DMS79 treated with DMSO at 0.1 percent for 48 hours (cell line): ENCODE measurements around the gene CIB2.

ENCODE experiments used
- DNase-seq: peaks from one replicate; lab custom pipeline; 2025; lab: John Stamatoyannopoulos, UW

Gene CIB2

DNA sequence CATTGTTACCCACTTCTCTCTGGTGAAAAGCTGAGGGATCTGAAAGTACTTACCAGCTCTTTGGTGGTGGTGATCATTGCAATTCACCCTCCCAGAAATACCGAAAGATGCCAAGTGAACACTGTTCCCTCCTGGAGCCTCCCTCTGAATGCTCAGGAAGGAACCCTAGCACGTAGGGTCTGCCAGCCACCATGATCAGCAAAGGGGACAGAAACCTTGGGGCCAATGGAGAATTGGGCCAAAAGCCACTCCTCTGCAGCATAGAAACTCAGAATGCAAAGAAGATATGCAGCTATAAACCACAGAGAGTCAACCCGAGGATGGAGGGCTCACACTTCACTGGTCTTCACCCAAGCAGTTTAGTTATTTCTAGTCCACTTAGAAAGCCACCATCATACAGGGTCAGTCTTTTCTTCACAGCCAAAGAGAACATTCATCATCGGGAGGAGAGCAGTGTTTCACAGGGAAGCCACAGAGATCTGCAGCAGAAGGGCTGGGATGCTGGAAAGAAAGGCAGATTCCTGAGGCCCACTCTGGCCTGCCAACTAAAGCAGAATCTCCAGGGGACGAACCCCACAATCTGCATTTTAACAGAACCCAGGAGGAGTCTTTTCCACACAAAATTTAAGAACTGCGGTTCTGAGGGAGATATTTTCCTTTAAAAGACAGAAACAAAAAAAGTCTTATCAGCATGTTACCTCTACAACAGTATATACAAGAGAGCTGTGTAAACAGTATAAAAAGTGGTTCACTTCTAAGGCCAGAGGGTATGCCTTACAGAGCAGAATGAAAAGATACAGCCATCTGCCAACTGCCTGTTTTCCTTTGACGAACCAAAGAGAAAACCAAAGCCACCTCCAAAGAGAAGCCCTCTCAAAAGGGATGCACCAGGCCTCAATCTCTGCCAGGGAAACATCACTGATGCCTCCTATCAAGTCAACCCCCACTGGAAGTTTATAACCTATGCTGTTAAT is 65.0 kb downstream of the CIB2 start:
- DNase-seq: no peak

DNA sequence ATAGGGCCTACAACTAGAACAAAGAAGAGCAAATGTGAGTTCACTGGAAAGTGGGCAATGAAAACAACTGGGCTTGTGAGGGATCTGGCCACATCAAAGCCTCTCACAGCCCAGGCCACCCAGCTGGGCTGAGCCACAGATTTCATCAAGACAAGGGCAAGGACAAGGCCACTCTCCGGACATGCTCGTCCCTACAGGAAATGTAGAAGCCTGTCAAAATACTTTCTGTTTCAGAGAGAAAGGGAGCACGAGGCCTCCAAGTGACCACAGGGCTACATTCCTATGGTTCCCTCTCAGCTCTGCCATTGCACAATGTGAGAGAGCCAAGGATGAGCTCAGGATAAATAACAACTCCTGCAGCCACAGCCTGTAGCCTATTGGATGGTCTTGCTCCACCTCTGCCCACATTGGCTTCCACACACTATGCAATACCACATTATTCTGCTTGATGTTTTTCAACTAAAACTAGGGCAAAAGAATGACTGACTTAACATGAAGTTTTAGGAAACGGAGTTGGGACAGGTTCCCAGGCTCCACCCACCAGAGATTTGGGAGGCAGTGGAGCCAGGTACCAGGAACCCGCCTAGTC is 65.9 kb downstream of the CIB2 start:
- DNase-seq: no peak

DNA sequence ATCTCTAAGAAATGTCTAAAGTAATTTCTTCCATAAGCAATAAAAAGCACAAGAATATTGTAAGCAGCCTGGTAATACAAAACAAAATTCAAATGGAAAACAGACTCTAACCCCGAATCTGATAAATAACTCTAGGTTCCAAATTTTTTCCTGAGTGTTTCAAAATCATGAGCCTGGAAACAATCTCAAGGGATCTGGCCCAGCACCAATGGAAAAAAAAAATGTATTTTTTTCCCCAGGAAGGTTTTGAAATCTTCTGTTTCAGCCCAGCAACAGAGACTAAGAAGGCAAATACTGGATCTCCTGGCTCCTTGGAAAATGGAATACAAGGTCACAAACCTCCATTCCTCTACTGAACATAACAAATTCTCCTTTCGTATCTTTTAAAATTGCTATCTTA is 66.7 kb downstream of the CIB2 start:
- DNase-seq: no peak

DNA sequence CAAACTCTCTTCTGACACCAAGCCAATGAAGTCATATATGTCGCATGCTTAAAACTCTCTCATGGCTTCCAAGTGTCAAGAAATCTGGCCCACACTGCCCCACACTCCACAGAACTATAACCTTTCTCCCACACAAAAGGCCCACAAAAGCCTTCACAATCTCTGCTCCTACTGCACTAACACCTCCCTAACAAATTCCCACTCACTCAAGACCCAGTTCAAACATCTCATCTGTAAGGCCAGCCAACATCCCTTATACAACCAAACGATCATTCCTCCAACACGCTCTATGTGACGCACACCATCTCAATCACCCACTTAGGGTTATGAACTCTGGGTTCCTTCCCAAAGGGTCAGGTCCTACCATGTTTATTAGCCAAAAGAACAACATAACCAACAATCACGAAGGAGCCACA is 67.3 kb downstream of the CIB2 start:
- no peak for DNase-seq

DNA sequence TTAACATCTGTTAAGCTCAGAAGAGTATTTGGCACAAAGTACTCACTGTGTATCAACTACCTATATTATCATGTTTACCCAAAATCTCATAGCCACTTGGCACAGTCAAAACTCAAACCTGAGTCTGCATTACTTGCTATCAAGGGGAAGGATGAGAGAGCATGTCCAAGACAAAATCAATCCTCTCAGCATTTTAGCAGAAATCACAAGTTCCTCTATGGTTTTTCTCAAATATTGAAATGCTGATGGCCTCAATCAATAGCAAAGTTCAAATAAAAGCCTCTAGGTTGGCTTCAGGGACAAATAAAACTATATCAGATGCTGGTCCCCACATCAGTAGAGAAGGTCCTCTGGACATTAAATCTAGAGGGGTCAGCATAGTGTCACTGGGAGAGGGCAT is 68.0 kb downstream of the CIB2 start:
- DNase-seq: no peak

DNA sequence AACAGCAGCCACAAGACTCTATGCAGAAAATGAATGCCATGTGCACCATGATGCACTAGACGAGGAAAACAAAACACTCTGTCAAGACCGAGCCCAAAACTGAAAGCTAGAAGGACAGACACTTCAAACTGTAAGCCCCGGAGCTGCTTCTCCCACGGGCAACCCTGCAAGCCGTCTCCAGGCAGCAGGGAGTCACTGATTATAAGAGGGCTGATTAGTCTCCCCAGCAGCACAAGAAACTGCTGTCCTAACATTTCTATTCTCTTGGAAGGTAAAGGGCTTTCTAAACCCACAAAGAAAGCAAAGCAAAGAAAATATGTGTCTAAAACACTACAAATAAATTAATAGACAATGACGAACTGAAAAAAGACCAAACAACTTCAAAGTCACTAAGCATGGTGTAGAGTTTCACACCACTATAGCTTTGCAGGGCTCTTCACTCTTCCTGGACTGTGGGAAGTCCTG is 69.2 kb downstream of the CIB2 start:
- peak; percentile 71 for DNase-seq

DNA sequence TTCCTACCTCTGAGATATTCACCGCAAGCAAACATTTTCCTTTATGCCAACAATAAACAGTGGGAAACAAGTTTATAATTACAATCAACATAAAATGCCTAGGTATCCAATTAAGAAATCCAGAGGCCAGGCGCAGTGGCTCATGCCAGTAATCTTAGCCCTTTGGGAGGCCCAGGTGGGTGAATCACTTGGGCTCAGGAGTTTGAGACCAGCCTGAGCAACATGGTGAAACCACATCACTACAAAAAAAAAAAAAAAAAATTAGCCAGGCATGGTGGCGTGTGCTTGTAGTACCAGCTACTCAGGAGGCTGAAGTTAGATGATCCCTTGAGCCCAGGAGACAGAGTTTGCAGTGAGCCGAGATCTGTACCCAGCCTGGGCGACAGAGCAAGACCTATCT is 71.0 kb downstream of the CIB2 start:
- no peak for DNase-seq

DNA sequence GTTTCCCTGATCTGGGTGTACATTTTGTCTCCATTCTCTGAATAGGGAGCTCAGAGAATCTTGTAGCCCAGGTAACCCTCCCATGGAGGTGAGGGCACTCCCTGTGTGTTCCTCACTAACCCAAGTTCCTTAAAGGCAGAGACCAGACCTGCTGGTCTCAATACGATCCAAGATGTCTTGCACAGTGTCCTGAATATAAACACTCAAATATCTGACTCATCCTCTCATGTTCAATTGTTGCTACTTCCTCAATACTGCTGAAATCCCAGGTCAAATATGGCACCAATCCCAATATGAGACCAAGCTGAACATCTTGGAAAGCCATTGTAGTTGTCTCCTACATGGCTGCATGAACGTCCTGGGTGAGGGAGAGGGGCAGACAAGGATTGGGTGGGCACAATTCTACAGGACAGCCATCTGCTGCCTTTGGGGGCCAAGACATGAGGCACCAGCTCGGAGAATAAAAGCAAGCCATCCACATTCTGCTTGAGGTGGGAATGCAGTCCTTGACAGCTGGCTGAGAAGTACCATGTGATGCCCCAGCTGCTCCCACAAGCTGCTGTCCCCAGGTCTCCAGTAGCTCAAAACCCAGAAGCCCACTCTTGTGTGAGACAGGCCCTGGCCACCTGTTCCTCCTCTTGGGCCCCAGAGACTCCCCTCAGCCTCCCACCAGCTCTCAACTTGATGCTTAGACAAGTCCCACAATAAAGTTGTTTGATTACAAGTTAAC is 72.0 kb downstream of the CIB2 start:
- DNase-seq: no peak

DNA sequence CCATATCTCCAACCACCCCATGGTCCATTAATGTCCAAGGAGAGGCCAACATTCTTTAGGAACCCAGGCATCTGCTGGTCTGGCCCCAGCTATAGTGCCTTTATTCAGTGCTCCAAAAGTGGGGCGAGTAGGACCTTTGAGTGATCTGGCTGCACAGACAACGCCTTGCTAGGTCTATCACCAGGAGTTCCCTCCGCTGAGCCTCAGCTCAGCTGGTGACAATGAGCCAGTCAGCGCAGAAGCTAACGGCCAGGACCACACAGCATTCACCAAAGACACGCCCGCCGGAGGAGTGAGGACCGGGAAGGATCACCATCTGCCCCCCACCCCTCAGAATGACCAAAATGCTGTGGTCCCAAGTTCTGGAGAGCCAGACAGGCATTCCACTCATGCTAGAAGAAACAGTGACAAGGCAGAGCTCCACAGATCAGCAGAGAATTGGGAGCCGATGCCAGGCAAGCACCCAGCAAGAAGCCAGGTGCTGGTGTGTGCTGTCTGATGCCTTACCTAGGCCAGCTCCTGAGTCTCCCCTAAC is 72.8 kb downstream of the CIB2 start:
- no peak for DNase-seq

DNA sequence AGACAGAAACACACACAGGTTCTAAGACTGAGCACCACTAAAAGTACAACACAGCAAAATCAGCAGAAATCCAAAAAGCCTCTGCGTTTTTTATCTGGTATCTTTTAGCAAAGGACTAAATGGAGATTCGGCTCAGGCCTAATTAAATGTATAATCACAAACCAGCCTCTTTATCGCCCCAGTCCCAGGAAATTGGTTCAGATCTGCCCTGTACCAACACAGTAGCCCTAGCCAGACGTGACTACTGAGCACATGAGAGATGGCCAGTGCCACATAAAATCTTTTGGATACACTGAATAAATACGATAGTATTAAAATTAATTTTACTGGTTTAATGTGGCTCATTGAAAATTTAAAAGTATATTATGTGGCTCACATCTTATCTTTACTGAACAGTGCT is 73.4 kb downstream of the CIB2 start:
- no peak for DNase-seq

DNA sequence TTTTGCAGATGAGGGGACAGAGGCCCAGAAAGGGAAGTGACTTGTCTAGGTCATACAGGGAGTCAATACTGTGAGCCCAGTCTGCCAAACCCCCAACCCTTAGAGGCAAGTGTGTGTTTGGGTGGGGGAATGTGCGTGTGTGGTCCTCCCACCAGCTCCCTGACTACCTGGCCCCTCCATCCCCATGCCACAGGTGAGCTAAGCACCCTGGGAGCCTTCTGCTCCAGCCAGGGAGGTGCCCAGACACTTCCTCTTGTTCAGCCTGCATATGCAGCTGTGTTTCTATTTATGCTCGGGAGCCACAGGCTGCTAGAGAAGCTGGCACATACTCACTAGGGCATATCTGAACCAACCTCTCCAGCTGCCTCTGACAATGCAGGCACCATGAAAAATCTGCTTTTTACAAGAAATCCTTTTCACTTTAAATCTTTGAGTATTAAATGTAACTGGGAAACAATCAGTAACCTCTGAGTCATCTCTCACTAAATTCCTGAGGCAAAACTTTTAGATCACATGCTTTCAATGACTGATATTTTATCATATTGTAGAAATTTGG is 74.5 kb downstream of the CIB2 start:
- no peak for DNase-seq

DNA sequence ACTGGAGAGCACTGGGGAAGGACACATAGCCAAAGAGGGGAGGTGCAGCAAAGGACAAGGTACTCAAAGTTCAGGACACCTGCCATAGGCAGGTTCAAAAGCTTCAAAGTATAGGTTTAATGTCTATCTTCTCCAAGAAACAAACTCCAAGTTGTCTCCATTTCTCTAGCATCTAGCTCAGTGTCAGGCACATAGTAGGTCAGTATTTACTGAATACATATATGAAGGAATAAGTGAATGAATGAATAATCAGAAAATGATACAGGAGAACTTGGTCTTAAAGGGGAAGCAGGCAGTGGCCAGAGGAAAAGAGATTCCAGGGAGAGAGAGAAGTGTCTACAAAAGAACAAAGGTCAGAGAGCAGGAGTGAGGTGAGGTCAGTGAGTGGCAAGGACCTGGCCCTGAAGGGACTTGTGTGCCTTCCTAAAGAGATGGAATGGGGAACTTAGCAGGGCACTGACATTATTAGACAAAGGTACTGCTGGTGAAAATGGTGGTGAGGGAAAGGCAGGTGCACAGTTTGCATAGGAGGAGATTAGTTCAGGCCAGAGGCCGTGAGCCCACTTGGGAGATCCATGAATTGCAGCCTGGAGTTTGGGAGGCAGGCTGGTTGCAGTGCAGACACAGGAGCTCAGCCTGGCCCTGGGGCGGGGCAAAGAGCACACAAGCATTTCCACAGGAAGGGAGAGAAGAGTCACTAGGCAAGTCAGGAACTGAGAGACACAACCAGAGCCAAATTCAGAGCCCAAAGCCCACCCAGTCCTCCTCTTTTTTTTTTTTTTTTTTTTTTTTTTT is 75.1 kb downstream of the CIB2 start:
- no peak for DNase-seq

DNA sequence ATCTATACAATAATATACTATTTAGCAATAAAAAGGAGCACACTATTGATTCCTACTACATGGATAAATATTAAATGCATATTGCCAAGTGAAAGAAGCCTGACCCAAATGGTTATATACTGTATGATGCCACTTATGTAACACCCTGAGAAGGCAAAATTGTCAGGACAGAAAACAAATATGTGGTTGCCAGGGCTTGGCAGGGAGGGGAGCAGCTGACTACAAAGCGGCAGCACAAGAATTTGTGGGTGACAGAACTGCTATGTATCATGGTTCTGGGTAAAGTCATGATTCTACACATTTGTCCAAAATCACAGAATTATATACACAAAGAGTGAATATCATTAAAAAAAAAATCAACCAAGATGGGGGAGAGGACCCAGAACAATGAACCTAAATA is 76.3 kb downstream of the CIB2 start:
- DNase-seq: no peak
